ENCODE results near the gene SCN8A.
"Not testable (repeated sequence)": the region's sequence is repeated elsewhere in the genome, so short reads cannot be mapped to it uniquely, and the experiment has no call there.

Gene SCN8A

GRCh38 chr12:51814311-51815088 lies 223.5 kb downstream of the SCN8A start:
- peak; percentile 81 for DNase-seq (ENCODE audit: low read depth, low spot score)

- DNase-seq (ENCODE audit: low read depth, low spot score), result peak; percentile 55
Observed at GRCh38 chr12:51815571-51815970, 224.5 kb downstream of the SCN8A start.

GRCh38 chr12:51817027-51817953 lies 226.3 kb downstream of the SCN8A start:
- DNase-seq (ENCODE audit: low read depth, low spot score), result no peak

GRCh38 chr12:51818086-51818485 lies 227.1 kb downstream of the SCN8A start:
- no peak for DNase-seq (ENCODE audit: low read depth, low spot score)

GRCh38 chr12:51818566-51819300 lies 227.7 kb downstream of the SCN8A start:
- no peak for DNase-seq (ENCODE audit: low read depth, low spot score)

GRCh38 chr12:51819736-51820525 lies 228.9 kb downstream of the SCN8A start:
- DNase-seq (ENCODE audit: low read depth, low spot score), result no peak

- peak; percentile 85 for DNase-seq (ENCODE audit: low read depth, low spot score)
Observed at GRCh38 chr12:51820526-51821439, 229.8 kb downstream of the SCN8A start.

GRCh38 chr12:51821440-51822260 lies 230.6 kb downstream of the SCN8A start:
- DNase-seq (ENCODE audit: low read depth, low spot score), result no peak

- no peak for DNase-seq (ENCODE audit: low read depth, low spot score)
Observed at GRCh38 chr12:51822261-51822616, 231.2 kb downstream of the SCN8A start.

GRCh38 chr12:51822956-51823355 lies 231.9 kb downstream of the SCN8A start:
- DNase-seq (ENCODE audit: low read depth, low spot score), result no peak

- peak; percentile 64 for DNase-seq (ENCODE audit: low read depth, low spot score)
Observed at GRCh38 chr12:51823875-51824565, 233.0 kb downstream of the SCN8A start.

GRCh38 chr12:51825216-51825615 lies 234.2 kb downstream of the SCN8A start:
- DNase-seq (ENCODE audit: low read depth, low spot score), result no peak

- DNase-seq (ENCODE audit: low read depth, low spot score), result no peak
Observed at GRCh38 chr12:51826881-51827280, 235.8 kb downstream of the SCN8A start.

- peak; percentile 57 for DNase-seq (ENCODE audit: low read depth, low spot score)
Observed at GRCh38 chr12:51827925-51828818, 237.1 kb downstream of the SCN8A start.

GRCh38 chr12:51829011-51829481 lies 238.0 kb downstream of the SCN8A start:
- peak; percentile 91 for DNase-seq (ENCODE audit: low read depth, low spot score)

- no peak for DNase-seq (ENCODE audit: low read depth, low spot score)
Observed at GRCh38 chr12:51829641-51830040, 238.6 kb downstream of the SCN8A start.

GRCh38 chr12:51831817-51832216 lies 240.8 kb downstream of the SCN8A start:
- DNase-seq (ENCODE audit: low read depth, low spot score), result not testable (repeated sequence)

Measured in ELF-1 (cell line).